Gastroesophageal sphincter (tissue), 3 donors: ENCODE measurements around the gene CNTNAP4.

ENCODE experiments used
- CTCF ChIP-seq, 4 experiments: fragments of 200-600 bp in 2 of 4; fragments of 450-650 bp in 2 of 4; sonication (generic) in 1 of 4; IDR thresholded peaks; one replicate each; pipeline ENCODE4 v1.5.1; 2017 to 2019; ENCODE audit warnings: antibody characterized with exemption in 4 of 4, mild to moderate bottlenecking in 2 of 4, moderate library complexity in 2 of 4
- POLR2A ChIP-seq, 2 donors: fragments of 450-650 bp; IDR thresholded peaks; one replicate each; pipeline ENCODE4 v1.6.1; 2017; ENCODE audit warnings: antibody characterized with exemption in 2 of 2, mild to moderate bottlenecking in 2 of 2, moderate library complexity in 1 of 2
- POLR2AphosphoS5 ChIP-seq: sonication (generic); formaldehyde crosslinking; IDR thresholded peaks from one replicate; pipeline ENCODE4 v1.6.1; 2017; ENCODE audit warnings: antibody characterized with exemption

- no peak for TF ChIP-seq CTCF (IDR thresholded peaks at IDR 0.05)
- no peak for TF ChIP-seq POLR2A (IDR thresholded peaks at IDR 0.05)
- no peak for TF ChIP-seq POLR2AphosphoS5
Observed at GRCh38 chr16:76579277-76579922, 302.2 kb downstream of the CNTNAP4 start.
